Heart right ventricle (tissue), 16 donors: ENCODE results near the gene HDAC11. TPM values are rescaled to one million over a fixed set of nuclear protein-coding genes. Genes with fewer than 3 reads are reported as not detected.

Source experiments
- ATAC-seq, 8 donors: fragments of 200-7000 bp; cut with Tn5 transposase; one replicate each; pipeline ENCODE4 v1.9.1; 2020; ENCODE audit warnings: mild to moderate bottlenecking in 8 of 8, moderate library complexity in 8 of 8, moderate number of reproducible peaks in 1 of 8
- DNase-seq, 2 donors: peaks; one replicate each; pipeline ENCODE4 v3.0.0-alpha.2; 2020
- H3K27ac ChIP-seq, 10 donors: fragments of 200-600 bp; sonication (generic) in 2 of 10; one replicate each; pipeline versions ENCODE4 v1.5.0 to v1.8.0; 2020 to 2022; ENCODE audit warnings: mild to moderate bottlenecking in 3 of 10
- H3K27me3 ChIP-seq, 7 donors: fragments of 200-600 bp; one replicate each; pipeline ENCODE4 v1.8.0; 2021 to 2022; ENCODE audit warnings: mild to moderate bottlenecking in 2 of 7
- H3K36me3 ChIP-seq, 9 donors: fragments of 200-600 bp; sonication (generic) in 1 of 9; one replicate each; pipeline versions ENCODE4 v1.5.0 to v1.8.0; 2020 to 2022; ENCODE audit warnings: mild to moderate bottlenecking in 2 of 9
- H3K4me1 ChIP-seq, 9 donors: fragments of 200-600 bp; sonication (generic) in 1 of 9; one replicate each; pipeline versions ENCODE4 v1.5.0 to v1.8.0; 2020 to 2022; ENCODE audit warnings: mild to moderate bottlenecking in 4 of 9
- H3K4me3 ChIP-seq, 10 donors: fragments of 200-600 bp; sonication (generic) in 2 of 10; one replicate each; pipeline versions ENCODE4 v1.5.0 to v1.8.0; 2020 to 2022; ENCODE audit warnings: mild to moderate bottlenecking in 7 of 10, moderate library complexity in 2 of 10
- H3K9me3 ChIP-seq, 11 donors: fragments of 200-600 bp in 10 of 11; sonication (generic) in 2 of 11; one replicate each; pipeline versions ENCODE4 v1.5.0 to v1.8.0; 2013 to 2022; ENCODE audit warnings: mild to moderate bottlenecking in 2 of 11, control low read depth in 1 of 11, moderate library complexity in 1 of 11
- CTCF ChIP-seq, 9 donors: fragments of 200-600 bp; sonication (generic) in 2 of 9; IDR thresholded peaks; one replicate each; pipeline versions ENCODE4 v1.5.0 to v1.8.0; 2021 to 2022; ENCODE audit warnings: antibody characterized with exemption in 9 of 9, mild to moderate bottlenecking in 5 of 9, moderate library complexity in 1 of 9
- WGBS, 2 donors: extraction: QIAGEN DNeasy Blood & Tissue Kit; methylation state at CpG; one replicate each; pipeline ENCODE4 v1.1.7; 2013; ENCODE audit warnings: inconsistent platforms in 1 of 2; 5-methylcytosine and 5-hydroxymethylcytosine counted together
- intact Hi-C, 10 donors: fragments of 100-400 bp; cut with DNase I; formaldehyde crosslinking; loops; one replicate each; pipeline versions ENCODE4 v1.11.1 to v1.14.2; 2022
- polyA plus RNA-seq, 2 donors: library from polyadenylated mRNA; stranded (reverse); fragments of 200-250 nt; gene quantifications; one replicate each; pipeline ENCODE4 v1.2.3, GENCODE V29; 2013
- total RNA-seq, 10 donors: library from RNA; stranded (reverse); fragmentation: NEBNext Ultra II Directional in 3 of 10; extraction: Animal tissue kit (Norgen Biotek cat#: 25700) in 3 of 10; gene quantifications; one replicate each; pipeline versions ENCODE4 v1.2.1 to v1.2.4, GENCODE V29; 2021 to 2023
- donor health status: Arrhythmogenic right ventricular cardiomyopathy.
- donor health status: ischemic (EF 13 %, LVEDD 7.1; RV severe dilation, severe dysfunction).
- donor health status: healthy with polysubstance abuse.
- donor health status: DM: no; HTN: yes; CAD: no.
- donor health status: DM: no; HTN: no; CAD: no.
- donor health status: ischemic (EF 25% LVEDD 6.9; RV normal size, moderate dysfunction).
- donor health status: ischemic (EF 25% LVEDD 5.7; RV mildly dilated, moderate dysfunction).
- donor health status: healthy.
- donor health status: DM: yes; HTN: yes; CAD: no.
- donor health status: Ischemic cardiomyopathy.
- donor health status: ischemic (EF 35%, LVEDD 5.7; RV mildly dilated, moderate dysfunction).
- donor health status: nonischemic (EF 11% LVEDD 7.7; RV severe dilation, severe dysfunction).
- donor health status: DM: yes; HTN: yes; CAD: no.
- donor health status: PGD.
- donor health status: ischemic (EF 29% LVEDD 5.4; RV normal size, mild dysfunction).
- donor health status: nonischemic (EF 23%, LVEDD 6.1; RV moderate dilation, normal function).

The HDAC11 gene
- total and polyA plus RNA-seq, 12 donors = 15.9 to 46.0 (median 33.3) TPM

GRCh38 chr3:13502791-13503060 lies 22.6 kb downstream of the HDAC11 start:
- no peaks in the 10 kb centered on the region for H3K27me3 ChIP-seq
- no peaks in the 10 kb centered on the region for H3K9me3 ChIP-seq
- DNase-seq (no peak), ATAC-seq (no peak)
- 99% methylated on average over 8 of the region's 8 CpGs for WGBS, 2 donors
- peaks cover 0 to 4% (median 0%) of the 10 kb centered on the region in 9 donors for H3K4me1 ChIP-seq
- no peak overlapping the region for H3K27ac ChIP-seq
- H3K36me3 ChIP-seq = peaks cover 0 to 21% (median 0%) of the 10 kb centered on the region in 9 donors
- H3K4me3 ChIP-seq = no peak overlapping the region
- no peak for TF ChIP-seq CTCF (IDR thresholded peaks at IDR 0.05)
- intact Hi-C loops = no loop called here

GRCh38 chr3:13504161-13504831 lies 24.2 kb downstream of the HDAC11 start:
- H3K36me3 ChIP-seq = peaks cover 0 to 18% (median 0%) of the 10 kb centered on the region in 9 donors
- H3K9me3 ChIP-seq = no peaks in the 10 kb centered on the region
- no peak overlapping the region for H3K27ac ChIP-seq
- H3K4me3 ChIP-seq = no peak overlapping the region
- no peaks in the 10 kb centered on the region for H3K27me3 ChIP-seq
- 94 to 95% methylated on average over 23 of the region's 23 CpGs for WGBS, 2 donors
- H3K4me1 ChIP-seq = peaks cover 0 to 6% (median 0%) of the 10 kb centered on the region in 9 donors
- no peak for TF ChIP-seq CTCF (IDR thresholded peaks at IDR 0.05)
- intact Hi-C loops = no loop called here
- ATAC-seq (no peak), DNase-seq (no peak)

- ATAC-seq (no peak), DNase-seq (no peak)
- intact Hi-C loops = no loop called here
- TF ChIP-seq CTCF (IDR thresholded peaks at IDR 0.05) = no peak
- H3K9me3 ChIP-seq = no peaks in the 10 kb centered on the region
- peaks cover 0 to 6% (median 0%) of the 10 kb centered on the region in 9 donors for H3K4me1 ChIP-seq
- H3K36me3 ChIP-seq = peaks cover 0 to 14% (median 0%) of the 10 kb centered on the region in 9 donors
- H3K4me3 ChIP-seq = no peak overlapping the region
- H3K27me3 ChIP-seq = no peaks in the 10 kb centered on the region
- WGBS, 2 donors = 94 to 96% methylated on average over 16 of the region's 16 CpGs
- no peak overlapping the region for H3K27ac ChIP-seq
These were observed 25.3 kb downstream of the HDAC11 start for GRCh38 chr3:13505147-13506130.

GRCh38 chr3:13506239-13506638 lies 26.1 kb downstream of the HDAC11 start:
- H3K36me3 ChIP-seq = peaks cover 0 to 14% (median 0%) of the 10 kb centered on the region in 9 donors
- H3K27ac ChIP-seq = no peak overlapping the region
- intact Hi-C loops = no loop called here
- H3K4me1 ChIP-seq = peaks cover 0 to 6% (median 0%) of the 10 kb centered on the region in 9 donors
- H3K4me3 ChIP-seq = no peak overlapping the region
- no peak for TF ChIP-seq CTCF (IDR thresholded peaks at IDR 0.05)
- no peak for DNase-seq
- no peak for ATAC-seq
- WGBS, 2 donors = 96 to 97% methylated on average over 1 of the region's 1 CpG
- no peaks in the 10 kb centered on the region for H3K9me3 ChIP-seq
- no peaks in the 10 kb centered on the region for H3K27me3 ChIP-seq
